ENCODE data around the gene FAM120A. TPM values are rescaled to one million over a fixed set of nuclear protein-coding genes. Genes with fewer than 3 reads are reported as not detected.
A peak's percentile ranks its signal among the peaks of the same experiment; 100 is the strongest.
"Not testable (repeated sequence)": the region's sequence is repeated elsewhere in the genome, so short reads cannot be mapped to it uniquely, and the experiment has no call there.

The FAM120A gene
- total and polyA plus RNA-seq, 12 donors, result 42.6 to 147 (median 96.4) TPM

GRCh38 chr9:93509084-93509483, 57.6 kb downstream of the FAM120A start:
- no peak overlapping the region for H3K27ac ChIP-seq
- no peak overlapping the region for H3K4me3 ChIP-seq
- H3K27me3 ChIP-seq, result no peaks in the 10 kb centered on the region
- TF ChIP-seq POLR2A (IDR thresholded peaks at IDR 0.05) (no peak), CTCF (IDR thresholded peaks at IDR 0.05) (no peak)
- H3K36me3 ChIP-seq (replicated peaks in 1 of 2), result no peaks in the 10 kb centered on the region
- peaks cover 12 to 38% of the 10 kb centered on the region in 2 donors for H3K4me1 ChIP-seq (replicated peaks in 1 of 2)
- no peaks in the 10 kb centered on the region for H3K9me3 ChIP-seq (replicated peaks in 1 of 3)
- 88 to 97% (median 94%) methylated on average over 2 of the region's 2 CpGs for WGBS, 4 donors
- DNase-seq, result no peak
- intact Hi-C loops (cut with DNase I), result no loop called here

GRCh38 chr9:93510041-93510440, 58.6 kb downstream of the FAM120A start:
- H3K36me3 ChIP-seq (replicated peaks in 1 of 2), result no peaks in the 10 kb centered on the region
- H3K9me3 ChIP-seq (replicated peaks in 1 of 3), result no peaks in the 10 kb centered on the region
- WGBS, 4 donors, result 72 to 77% (median 75%) methylated on average over 7 of the region's 7 CpGs
- DNase-seq, result no peak
- no peak overlapping the region for H3K27ac ChIP-seq
- intact Hi-C loops (cut with DNase I), result loop anchor here in 1 of 2 donors (5.0 kb wide), 1 partner anchor 58 kb away; the partner anchor contains the start of genes FAM120A and FAM120AOS
- peaks cover 12 to 38% of the 10 kb centered on the region in 2 donors for H3K4me1 ChIP-seq (replicated peaks in 1 of 2)
- H3K27me3 ChIP-seq, result no peaks in the 10 kb centered on the region
- H3K4me3 ChIP-seq, result no peak overlapping the region
- TF ChIP-seq POLR2A (IDR thresholded peaks at IDR 0.05) (no peak), CTCF (IDR thresholded peaks at IDR 0.05) (no peak)

- Histone ChIP-seq H3K27ac (peak overlapping the region in 1 of 5 donors; percentile 6), H3K4me1 (replicated peaks in 1 of 2) (peaks cover 5 to 27% of the 10 kb centered on the region in 2 donors)
- not testable (repeated sequence) for H3K4me3 ChIP-seq; H3K27me3 ChIP-seq; DNase-seq; H3K9me3 ChIP-seq (replicated peaks in 1 of 3); H3K36me3 ChIP-seq (replicated peaks in 1 of 2)
- WGBS, 4 donors, result 80 to 82% (median 81%) methylated on average over 8 of the region's 8 CpGs
- intact Hi-C loops (cut with DNase I), result loop anchor here in 1 of 2 donors (5.0 kb wide), 1 partner anchor 59 kb away; the partner anchor contains the start of genes FAM120A and FAM120AOS
Measured at GRCh38 chr9:93511228-93511627, 59.7 kb downstream of the FAM120A start.

DNA sequence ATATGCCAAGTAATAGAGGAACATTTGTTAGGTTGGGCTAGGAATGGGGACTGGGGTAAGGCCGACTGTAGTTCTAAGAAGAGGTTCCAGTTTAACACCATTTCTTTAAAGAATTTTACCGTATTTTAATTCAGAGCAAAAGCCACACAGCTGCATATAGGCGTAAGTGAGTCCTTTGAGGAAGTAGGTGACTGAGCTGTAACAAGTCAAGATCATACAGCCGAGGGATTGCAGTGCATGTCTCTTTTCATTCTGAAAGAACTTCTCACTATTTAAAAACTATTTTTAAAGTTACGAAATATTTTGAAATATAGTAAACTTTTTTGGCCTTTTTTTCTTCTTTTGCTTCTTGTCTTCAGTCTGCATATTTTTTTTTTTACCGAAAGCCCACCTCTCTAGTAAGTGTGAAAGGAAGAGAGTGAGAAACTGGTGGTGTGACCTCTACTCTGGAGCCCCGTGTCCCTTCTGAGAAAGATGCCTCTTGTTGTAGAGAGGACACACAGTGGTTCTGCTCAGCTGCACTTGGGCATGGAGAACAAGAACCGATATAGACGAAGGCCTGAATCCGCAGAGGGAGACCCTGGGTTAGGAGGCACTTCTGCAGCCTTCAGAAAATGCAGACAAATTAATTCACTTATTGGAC, 60.8 kb downstream of the FAM120A start:
- DNase-seq; H3K27me3 ChIP-seq; H3K27ac ChIP-seq; H3K9me3 ChIP-seq (replicated peaks in 1 of 3); H3K36me3 ChIP-seq (replicated peaks in 1 of 2); H3K4me3 ChIP-seq: not testable (repeated sequence)
- peaks cover 5 to 30% of the 10 kb centered on the region in 2 donors for H3K4me1 ChIP-seq (replicated peaks in 1 of 2)
- 68 to 78% (median 72%) methylated on average over 10 of the region's 10 CpGs for WGBS, 4 donors
- intact Hi-C loops (cut with DNase I), result loop anchor here in 1 of 2 donors (5.0 kb wide), 1 partner anchor 60 kb away; the partner anchor contains the start of genes FAM120A and FAM120AOS

- intact Hi-C loops (cut with DNase I), result loop anchor here in 1 of 2 donors (5.0 kb wide), 1 partner anchor 61 kb away; the partner anchor contains the start of genes FAM120A and FAM120AOS
- no peak for DNase-seq
- Histone ChIP-seq H3K36me3 (replicated peaks in 1 of 2) (no peaks in the 10 kb centered on the region), H3K27me3 (no peaks in the 10 kb centered on the region), H3K27ac (no peak overlapping the region), H3K9me3 (replicated peaks in 1 of 3) (no peaks in the 10 kb centered on the region), H3K4me3 (no peak overlapping the region), H3K4me1 (replicated peaks in 1 of 2) (peaks cover 5 to 32% of the 10 kb centered on the region in 2 donors)
- no peak for TF ChIP-seq CTCF (IDR thresholded peaks at IDR 0.05)
- no peak for TF ChIP-seq POLR2A (IDR thresholded peaks at IDR 0.05)
- 68 to 84% (median 82%) methylated on average over 9 of the region's 9 CpGs for WGBS, 4 donors
Measured at GRCh38 chr9:93513606-93514005, 62.1 kb downstream of the FAM120A start.

Data from adrenal gland (tissue), 12 donors.